Measurements from ENCODE around the gene AIG1. TPM values are rescaled to one million over a fixed set of nuclear protein-coding genes. Genes with fewer than 3 reads are reported as not detected.

AIG1 gene
- total RNA-seq, 1 donor from 2014 or later: 4.7 TPM

DNA sequence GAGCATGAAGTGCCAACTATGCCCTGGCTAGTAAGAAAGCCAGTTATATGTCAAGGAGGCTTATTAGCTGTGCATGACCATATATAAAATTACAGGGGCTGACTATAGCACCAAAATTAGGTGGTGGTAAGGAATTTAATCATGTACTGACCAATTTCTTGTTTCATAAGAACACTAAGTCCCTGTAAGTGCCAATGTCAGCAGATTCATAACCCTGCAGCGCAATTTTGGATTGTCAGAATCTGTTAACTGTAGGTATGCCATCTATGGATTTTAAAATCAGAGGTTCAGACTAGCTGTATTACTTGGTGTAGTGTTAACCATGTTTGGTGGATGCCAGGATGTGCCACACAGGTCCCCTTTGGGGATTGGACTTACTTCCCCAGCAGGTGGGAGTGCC, 207.8 kb downstream of the AIG1 start:
- H3K27me3 Mint-ChIP-seq: no peaks in the 10 kb centered on the region
- H3K4me1 Mint-ChIP-seq: no peaks in the 10 kb centered on the region
- H3K27ac Mint-ChIP-seq: no peak overlapping the region
- H3K36me3 Mint-ChIP-seq (ENCODE audit: low read depth): no peaks in the 10 kb centered on the region
- peaks cover 17% of the 10 kb centered on the region for H3K9me3 Mint-ChIP-seq
- DNase-seq: no peak
- intact Hi-C loops (cut with micrococcal nuclease): no loop called here
- no peak overlapping the region for H3K4me3 Mint-ChIP-seq

DNA sequence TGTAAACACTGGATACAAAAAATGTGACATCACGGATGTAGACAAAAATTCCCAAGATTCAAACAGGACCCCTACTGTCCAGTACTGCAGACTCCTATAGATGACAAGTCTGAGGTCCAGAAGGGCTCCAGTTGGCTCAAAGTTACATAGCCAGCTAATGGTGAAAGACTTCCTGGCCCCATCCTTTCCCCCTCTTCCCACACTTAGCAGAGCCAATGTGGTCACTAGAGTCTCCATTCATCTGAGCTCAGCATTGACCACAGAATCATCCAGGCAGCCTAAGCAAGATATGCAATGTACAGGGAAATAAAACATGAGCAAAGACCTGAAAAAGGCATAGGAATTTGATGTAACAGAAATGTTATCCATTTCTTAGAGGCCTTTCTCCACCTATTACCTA, 209.3 kb downstream of the AIG1 start:
- H3K4me3 Mint-ChIP-seq: no peak overlapping the region
- peaks cover 26% of the 10 kb centered on the region for H3K9me3 Mint-ChIP-seq
- peaks cover 5% of the 10 kb centered on the region for H3K4me1 Mint-ChIP-seq
- no peaks in the 10 kb centered on the region for H3K36me3 Mint-ChIP-seq (ENCODE audit: low read depth)
- DNase-seq: no peak
- intact Hi-C loops (cut with micrococcal nuclease): no loop called here
- H3K27ac Mint-ChIP-seq: no peak overlapping the region
- H3K27me3 Mint-ChIP-seq: no peaks in the 10 kb centered on the region

- H3K36me3 Mint-ChIP-seq (ENCODE audit: low read depth): no peaks in the 10 kb centered on the region
- no peak overlapping the region for H3K4me3 Mint-ChIP-seq
- H3K4me1 Mint-ChIP-seq: peaks cover 9% of the 10 kb centered on the region
- peaks cover 26% of the 10 kb centered on the region for H3K9me3 Mint-ChIP-seq
- H3K27me3 Mint-ChIP-seq: no peaks in the 10 kb centered on the region
- intact Hi-C loops (cut with micrococcal nuclease): no loop called here
- DNase-seq: no peak
- H3K27ac Mint-ChIP-seq: no peak overlapping the region
Observed at GRCh38 chr6:143271024-143271423, 210.3 kb downstream of the AIG1 start.

GRCh38 chr6:143276436-143276835, 215.7 kb downstream of the AIG1 start:
- Mint-ChIP-seq H3K4me1 (peaks cover 13% of the 10 kb centered on the region), H3K36me3 (ENCODE audit: low read depth) (no peaks in the 10 kb centered on the region), H3K9me3 (peaks cover 19% of the 10 kb centered on the region), H3K4me3 (no peak overlapping the region), H3K27ac (no peak overlapping the region), H3K27me3 (no peaks in the 10 kb centered on the region)
- intact Hi-C loops (cut with micrococcal nuclease): no loop called here
- DNase-seq: peak; percentile 56

DNA sequence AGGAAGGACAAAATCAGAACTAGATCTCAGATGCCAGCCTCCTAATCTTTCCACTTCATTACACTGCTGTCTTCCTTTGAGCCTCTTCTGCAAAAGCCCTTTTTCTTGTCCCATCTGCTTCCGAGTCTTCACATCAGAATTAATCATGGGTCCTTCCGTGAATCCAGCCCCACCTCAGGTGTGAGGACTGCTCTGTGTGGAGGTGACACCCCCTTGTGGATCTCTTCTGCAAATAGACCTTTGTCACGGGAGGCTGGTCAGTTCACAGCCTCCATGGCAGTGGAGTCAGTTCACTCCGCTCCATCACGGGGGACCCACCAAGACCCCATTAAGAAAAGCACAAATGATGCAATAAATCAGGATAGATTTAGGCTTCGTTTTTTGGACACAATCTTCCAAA, 218.7 kb downstream of the AIG1 start:
- DNase-seq: no peak
- H3K9me3 Mint-ChIP-seq: peaks cover 2% of the 10 kb centered on the region
- H3K27ac Mint-ChIP-seq: no peak overlapping the region
- H3K27me3 Mint-ChIP-seq: no peaks in the 10 kb centered on the region
- intact Hi-C loops (cut with micrococcal nuclease): no loop called here
- H3K36me3 Mint-ChIP-seq (ENCODE audit: low read depth): no peaks in the 10 kb centered on the region
- peaks cover 13% of the 10 kb centered on the region for H3K4me1 Mint-ChIP-seq
- no peak overlapping the region for H3K4me3 Mint-ChIP-seq

- DNase-seq: no peak
- Mint-ChIP-seq H3K9me3 (no peaks in the 10 kb centered on the region), H3K4me1 (no peaks in the 10 kb centered on the region), H3K4me3 (no peak overlapping the region), H3K36me3 (ENCODE audit: low read depth) (no peaks in the 10 kb centered on the region), H3K27me3 (no peaks in the 10 kb centered on the region), H3K27ac (no peak overlapping the region)
- intact Hi-C loops (cut with micrococcal nuclease): no loop called here
Observed at GRCh38 chr6:143283887-143284645, 223.4 kb downstream of the AIG1 start.

DNA sequence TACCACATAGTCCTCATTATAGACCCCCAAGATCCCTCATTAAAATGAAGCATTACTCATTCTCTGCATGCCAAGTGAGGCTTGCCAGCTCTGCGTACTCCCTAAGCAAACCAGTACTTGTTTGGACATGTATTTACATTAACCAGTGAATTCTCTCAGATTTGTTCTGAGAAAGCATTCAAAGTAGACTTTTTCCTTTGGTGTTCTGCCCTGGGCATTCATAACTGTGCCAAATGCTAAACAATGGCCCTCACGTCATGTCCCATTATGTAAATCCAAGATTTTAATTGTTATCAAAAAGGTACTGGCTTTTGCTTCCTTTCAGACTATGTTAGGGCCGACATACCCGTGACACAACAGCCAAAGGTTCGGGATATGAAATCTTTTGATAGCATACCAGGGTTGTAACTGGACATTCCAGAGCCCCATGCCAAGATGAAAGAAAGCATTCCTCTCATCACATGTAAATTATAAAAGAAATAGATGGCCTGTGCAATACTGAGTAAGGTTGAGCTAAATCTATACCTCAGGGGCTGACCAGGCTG, 225.6 kb downstream of the AIG1 start:
- Mint-ChIP-seq H3K4me3 (no peak overlapping the region), H3K27me3 (no peaks in the 10 kb centered on the region), H3K9me3 (no peaks in the 10 kb centered on the region), H3K4me1 (no peaks in the 10 kb centered on the region), H3K27ac (no peak overlapping the region), H3K36me3 (ENCODE audit: low read depth) (no peaks in the 10 kb centered on the region)
- intact Hi-C loops (cut with micrococcal nuclease): no loop called here
- DNase-seq: no peak

DNA sequence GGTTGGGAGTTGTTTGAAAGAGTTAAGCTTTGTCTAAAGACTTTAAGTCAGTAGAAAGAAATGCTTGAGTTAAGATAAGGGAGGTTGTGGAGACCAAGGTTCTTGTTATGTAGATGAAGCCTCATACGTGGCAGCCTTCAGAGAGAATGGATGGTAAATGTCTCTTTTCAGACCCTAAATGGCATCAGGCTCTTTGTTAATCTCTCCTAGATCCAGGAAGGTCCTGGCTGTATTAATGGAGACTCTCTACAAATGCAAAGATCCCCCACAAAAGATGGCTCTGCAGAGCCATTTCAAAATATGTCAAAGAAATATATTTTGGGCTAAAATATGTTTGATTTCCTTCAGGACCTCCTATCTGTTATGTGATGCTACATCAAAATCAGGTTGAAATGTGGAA, 228.2 kb downstream of the AIG1 start:
- Mint-ChIP-seq H3K36me3 (ENCODE audit: low read depth) (no peaks in the 10 kb centered on the region), H3K27ac (no peak overlapping the region), H3K9me3 (no peaks in the 10 kb centered on the region), H3K27me3 (no peaks in the 10 kb centered on the region), H3K4me3 (no peak overlapping the region), H3K4me1 (no peaks in the 10 kb centered on the region)
- intact Hi-C loops (cut with micrococcal nuclease): no loop called here
- peak; percentile 19 for DNase-seq

DNA sequence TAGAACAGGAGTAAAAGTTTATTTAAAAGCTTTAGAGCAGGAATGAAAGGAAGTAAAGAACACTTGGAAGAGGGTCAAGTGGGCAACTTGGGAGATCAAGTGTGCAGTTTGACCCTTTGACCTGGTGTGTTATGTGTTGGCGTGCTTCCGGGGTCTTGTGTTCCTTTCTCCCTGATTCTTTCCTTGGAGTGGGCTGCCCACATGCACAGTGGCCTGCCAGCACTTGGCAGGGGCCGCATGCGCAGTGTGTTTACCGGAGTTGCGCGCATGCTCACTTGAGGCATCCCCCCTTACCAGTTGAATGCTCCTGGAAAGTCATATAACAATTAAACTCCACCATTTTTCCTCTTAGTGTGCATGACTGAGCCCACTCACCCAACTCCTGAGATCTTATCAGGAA, 229.5 kb downstream of the AIG1 start:
- Mint-ChIP-seq H3K9me3 (no peaks in the 10 kb centered on the region), H3K27me3 (no peaks in the 10 kb centered on the region), H3K36me3 (ENCODE audit: low read depth) (no peaks in the 10 kb centered on the region), H3K4me3 (no peak overlapping the region), H3K4me1 (no peaks in the 10 kb centered on the region), H3K27ac (no peak overlapping the region)
- DNase-seq: peak; percentile 37
- intact Hi-C loops (cut with micrococcal nuclease): no loop called here

DNA sequence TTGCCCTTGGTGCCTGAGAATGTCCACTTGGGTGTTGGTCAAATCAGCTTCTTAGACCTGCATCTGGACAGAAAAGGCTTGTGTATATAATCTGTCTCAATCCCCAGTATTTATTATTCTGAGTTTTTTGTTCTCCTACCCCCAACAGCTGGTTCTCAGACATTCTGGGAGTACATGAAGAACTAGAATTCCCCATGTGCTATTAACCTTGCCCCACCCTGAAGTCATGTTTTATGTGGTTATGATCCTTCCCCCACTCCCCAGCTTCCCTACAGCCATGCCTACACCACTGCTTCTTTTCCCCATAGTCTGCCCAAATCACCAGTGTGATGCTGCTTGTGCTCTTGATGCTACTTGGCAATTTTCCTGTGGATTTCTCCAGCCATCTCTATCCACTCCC, 232.8 kb downstream of the AIG1 start:
- intact Hi-C loops (cut with micrococcal nuclease): no loop called here
- Mint-ChIP-seq H3K9me3 (no peaks in the 10 kb centered on the region), H3K27me3 (no peaks in the 10 kb centered on the region), H3K36me3 (ENCODE audit: low read depth) (no peaks in the 10 kb centered on the region), H3K27ac (no peak overlapping the region), H3K4me3 (no peak overlapping the region), H3K4me1 (no peaks in the 10 kb centered on the region)
- DNase-seq: no peak

DNA sequence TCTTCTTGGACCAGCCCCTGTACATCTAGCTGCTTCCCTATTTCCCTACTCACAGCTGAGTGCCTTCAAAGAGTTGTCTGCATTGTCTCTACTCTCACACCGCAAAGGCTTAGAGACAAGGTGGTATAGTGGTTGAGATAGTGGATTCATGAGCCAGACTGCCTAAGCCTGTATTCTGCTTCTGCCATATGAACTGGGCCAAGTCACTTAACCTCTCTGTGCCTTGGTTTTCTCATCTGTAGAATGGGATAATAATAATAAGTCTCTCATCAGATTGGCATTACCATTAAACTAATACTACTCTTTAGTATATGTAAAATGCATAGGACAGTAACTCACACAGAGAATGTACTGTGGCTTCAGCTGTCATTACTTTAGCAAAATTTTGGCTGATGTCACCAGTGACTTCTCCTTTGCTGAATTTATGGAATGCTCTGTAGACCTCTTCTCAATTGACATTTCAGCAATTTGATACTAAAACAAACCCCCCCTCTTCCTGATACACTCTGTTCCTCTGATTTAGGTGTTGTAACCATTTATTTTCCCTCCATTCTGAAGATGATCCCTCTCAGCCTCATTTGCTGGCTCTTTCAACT, 233.7 kb downstream of the AIG1 start:
- intact Hi-C loops (cut with micrococcal nuclease): no loop called here
- Mint-ChIP-seq H3K36me3 (ENCODE audit: low read depth) (no peaks in the 10 kb centered on the region), H3K27ac (no peak overlapping the region), H3K4me1 (no peaks in the 10 kb centered on the region), H3K27me3 (no peaks in the 10 kb centered on the region), H3K4me3 (no peak overlapping the region), H3K9me3 (no peaks in the 10 kb centered on the region)
- no peak for DNase-seq

DNA sequence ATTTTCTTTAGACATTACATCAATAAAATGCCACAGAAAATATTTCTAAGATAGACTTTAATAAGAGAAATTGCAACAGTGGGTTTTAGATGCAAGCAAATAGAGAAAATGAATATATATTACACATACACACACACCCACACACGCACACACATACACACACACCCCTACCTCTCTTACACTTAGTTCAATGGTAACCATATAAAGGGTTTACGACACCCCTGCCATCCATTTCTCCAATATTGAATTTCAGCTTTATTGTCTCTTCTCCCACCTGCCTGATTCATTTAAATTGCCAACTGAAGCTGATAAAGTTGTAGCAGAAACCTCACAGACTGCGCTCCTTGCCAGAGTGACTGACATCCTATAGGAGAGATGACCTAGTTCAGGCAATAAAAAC, 235.2 kb downstream of the AIG1 start:
- Mint-ChIP-seq H3K36me3 (ENCODE audit: low read depth) (no peaks in the 10 kb centered on the region), H3K4me1 (no peaks in the 10 kb centered on the region), H3K9me3 (no peaks in the 10 kb centered on the region), H3K4me3 (no peak overlapping the region), H3K27me3 (no peaks in the 10 kb centered on the region), H3K27ac (no peak overlapping the region)
- no peak for DNase-seq
- intact Hi-C loops (cut with micrococcal nuclease): no loop called here

DNA sequence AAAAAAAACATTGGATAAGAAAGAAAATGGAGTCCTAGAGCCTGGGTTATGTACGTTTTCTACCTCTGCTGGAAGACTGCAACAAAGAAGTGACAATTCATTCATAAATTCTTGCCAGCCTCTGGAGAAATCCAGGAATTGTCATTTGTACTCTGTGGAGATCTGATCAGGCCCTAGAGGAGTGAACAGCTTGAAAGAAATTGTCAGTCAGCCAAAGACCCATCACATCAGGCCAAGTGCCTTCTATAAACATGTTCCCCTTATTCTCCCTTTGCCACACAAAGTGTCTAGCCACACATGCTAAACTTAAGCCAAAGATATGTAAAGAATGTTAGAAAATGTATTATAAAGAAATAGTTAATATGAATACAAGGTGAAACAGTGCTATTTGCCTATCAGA, 237.4 kb downstream of the AIG1 start:
- H3K4me1 Mint-ChIP-seq: no peaks in the 10 kb centered on the region
- H3K36me3 Mint-ChIP-seq (ENCODE audit: low read depth): no peaks in the 10 kb centered on the region
- intact Hi-C loops (cut with micrococcal nuclease): no loop called here
- H3K4me3 Mint-ChIP-seq: no peak overlapping the region
- no peak overlapping the region for H3K27ac Mint-ChIP-seq
- H3K9me3 Mint-ChIP-seq: no peaks in the 10 kb centered on the region
- no peaks in the 10 kb centered on the region for H3K27me3 Mint-ChIP-seq
- no peak for DNase-seq

DNA sequence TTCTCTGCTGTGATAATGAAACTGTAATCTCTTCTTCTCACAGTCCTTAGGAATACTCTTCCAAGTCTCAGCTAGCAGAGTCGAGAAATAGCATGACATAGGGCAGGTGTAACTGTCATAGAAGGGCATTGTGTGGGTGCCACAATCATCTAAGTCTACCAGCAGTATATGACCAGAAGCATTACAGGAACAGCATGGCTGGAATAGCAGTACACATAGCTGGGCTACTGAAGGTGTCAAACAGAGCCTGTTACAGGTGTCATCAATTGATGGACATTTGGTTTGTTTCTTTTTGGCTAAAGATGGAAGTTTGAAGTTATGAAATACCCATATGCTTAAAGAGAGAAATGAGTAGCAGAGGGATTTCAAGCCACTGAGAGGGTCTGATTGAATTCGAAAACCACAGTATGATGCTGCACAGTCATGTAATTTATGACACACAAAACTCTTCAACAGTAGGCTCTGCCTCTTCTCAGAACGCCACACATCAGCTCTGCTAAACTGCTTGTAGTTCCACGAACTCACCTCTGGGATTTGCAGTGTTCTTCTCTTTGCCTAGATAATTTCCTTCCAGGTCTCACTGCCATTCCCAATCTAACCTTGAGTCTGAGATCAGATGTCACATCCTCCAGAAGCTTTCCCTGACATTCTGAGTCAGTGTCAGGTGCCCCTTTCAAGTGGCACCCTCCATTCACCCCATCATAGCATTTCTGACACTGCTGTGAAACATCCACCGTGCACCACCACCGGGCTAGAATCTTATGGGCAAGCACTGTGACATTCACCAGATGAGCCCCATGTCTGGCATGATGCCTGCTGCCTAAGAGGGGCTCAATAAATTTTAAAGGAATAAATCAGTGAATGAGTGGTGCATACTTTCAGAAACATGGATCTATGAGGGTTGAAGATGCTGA, 238.8 kb downstream of the AIG1 start:
- intact Hi-C loops (cut with micrococcal nuclease): no loop called here
- Mint-ChIP-seq H3K27me3 (no peaks in the 10 kb centered on the region), H3K4me1 (no peaks in the 10 kb centered on the region), H3K27ac (no peak overlapping the region), H3K9me3 (no peaks in the 10 kb centered on the region), H3K4me3 (no peak overlapping the region), H3K36me3 (ENCODE audit: low read depth) (no peaks in the 10 kb centered on the region)
- DNase-seq: no peak

Measured in activated CD4-positive, alpha-beta T cell treated with anti-CD3 and anti-CD28 coated beads, Interleukin-2, amount 10 ng/mL, durations not matched to agents 24 days and 14 days (primary cell).